ENCODE measurements around the gene JUND.

DNA sequence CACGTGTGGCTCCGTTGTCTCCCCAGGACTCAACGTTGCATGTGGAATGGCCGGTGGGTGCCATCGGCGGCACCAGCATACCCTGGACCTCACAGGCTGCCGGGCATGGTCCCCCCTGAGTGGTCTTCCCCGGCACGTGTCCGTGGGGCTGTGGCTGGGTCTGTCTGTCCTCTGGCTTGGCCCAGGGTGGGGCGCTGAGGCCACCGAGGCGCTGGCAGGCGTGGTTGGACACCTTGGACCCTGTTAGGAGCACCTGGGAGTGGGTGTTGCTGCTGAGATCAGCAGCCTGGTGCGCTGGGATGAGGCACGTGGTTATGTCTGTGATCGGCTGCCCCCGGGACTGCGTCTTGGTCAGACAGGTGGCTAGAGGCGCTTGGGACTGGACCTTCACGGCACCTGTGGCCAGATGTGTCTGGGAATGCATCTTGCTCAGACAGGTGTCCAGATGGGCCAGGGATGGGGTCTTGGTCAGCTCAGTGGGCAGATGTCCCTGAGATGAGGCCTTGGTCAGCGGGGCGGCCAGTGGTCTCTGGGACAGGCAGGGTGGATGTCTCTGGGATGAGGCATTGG lies 16.4 kb downstream of the JUND start:
- TF ChIP-seq, protein P1, sequence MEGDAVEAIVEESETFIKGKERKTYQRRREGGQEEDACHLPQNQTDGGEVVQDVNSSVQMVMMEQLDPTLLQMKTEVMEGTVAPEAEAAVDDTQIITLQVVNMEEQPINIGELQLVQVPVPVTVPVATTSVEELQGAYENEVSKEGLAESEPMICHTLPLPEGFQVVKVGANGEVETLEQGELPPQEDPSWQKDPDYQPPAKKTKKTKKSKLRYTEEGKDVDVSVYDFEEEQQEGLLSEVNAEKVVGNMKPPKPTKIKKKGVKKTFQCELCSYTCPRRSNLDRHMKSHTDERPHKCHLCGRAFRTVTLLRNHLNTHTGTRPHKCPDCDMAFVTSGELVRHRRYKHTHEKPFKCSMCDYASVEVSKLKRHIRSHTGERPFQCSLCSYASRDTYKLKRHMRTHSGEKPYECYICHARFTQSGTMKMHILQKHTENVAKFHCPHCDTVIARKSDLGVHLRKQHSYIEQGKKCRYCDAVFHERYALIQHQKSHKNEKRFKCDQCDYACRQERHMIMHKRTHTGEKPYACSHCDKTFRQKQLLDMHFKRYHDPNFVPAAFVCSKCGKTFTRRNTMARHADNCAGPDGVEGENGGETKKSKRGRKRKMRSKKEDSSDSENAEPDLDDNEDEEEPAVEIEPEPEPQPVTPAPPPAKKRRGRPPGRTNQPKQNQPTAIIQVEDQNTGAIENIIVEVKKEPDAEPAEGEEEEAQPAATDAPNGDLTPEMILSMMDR (IDR thresholded peaks at IDR 0.05), result no peak
- TF ChIP-seq POLR2A (IDR thresholded peaks at IDR 0.05), result no peak

Measured in uterus (tissue), 2 donors.